Smooth muscle cell (in vitro differentiated cells): ENCODE results near the gene DUS2. TPM values are rescaled to one million over a fixed set of nuclear protein-coding genes. Genes with fewer than 3 reads are reported as not detected.
"Not testable (repeated sequence)": the region's sequence is repeated elsewhere in the genome, so short reads cannot be mapped to it uniquely, and the experiment has no call there.

Source experiments
- DNase-seq: peaks from one replicate; lab custom pipeline; 2025; ENCODE audit not compliant: unreplicated experiment; lab: John Stamatoyannopoulos, UW
- H2AFZ ChIP-seq: fragments of 200-600 bp; sonication (generic); 2 replicates; pipeline ENCODE4 v1.6.0; 2016; ENCODE audit warnings: antibody characterized with exemption, low read depth, mild to moderate bottlenecking
- H3F3A ChIP-seq: fragments of 200-600 bp; sonication (generic); 2 replicates; pipeline ENCODE4 v1.6.0; 2017; ENCODE audit warnings: antibody characterized with exemption, low read depth
- H3K27ac ChIP-seq: fragments of 200-600 bp; sonication (generic); 2 replicates; pipeline ENCODE4 v1.5.1; 2016; ENCODE audit warnings: low read depth, mild to moderate bottlenecking
- H3K27me3 ChIP-seq: fragments of 200-600 bp; sonication (generic); 2 replicates; pipeline ENCODE4 v1.6.1; 2016; ENCODE audit warnings: low read depth, mild to moderate bottlenecking
- H3K36me3 ChIP-seq: fragments of 200-600 bp; sonication (generic); 2 replicates; pipeline ENCODE4 v1.5.1; 2016; ENCODE audit warnings: low read depth
- H3K4me1 ChIP-seq: fragments of 200-600 bp; sonication (generic); 2 replicates; pipeline ENCODE4 v1.5.1; 2016; ENCODE audit warnings: low read depth
- H3K4me2 ChIP-seq: fragments of 200-600 bp; sonication (generic); 2 replicates; pipeline ENCODE4 v1.6.0; 2016; ENCODE audit warnings: mild to moderate bottlenecking
- H3K4me3 ChIP-seq: fragments of 200-600 bp; sonication (generic); 2 replicates; pipeline ENCODE4 v1.5.1; 2016; ENCODE audit warnings: mild to moderate bottlenecking
- H3K79me2 ChIP-seq: fragments of 200-600 bp; sonication (generic); 2 replicates; pipeline ENCODE4 v1.6.0; 2016; ENCODE audit warnings: low read depth, mild to moderate bottlenecking
- H3K9ac ChIP-seq: fragments of 200-600 bp; sonication (generic); 2 replicates; pipeline ENCODE4 v1.6.0; 2016; ENCODE audit warnings: low read depth
- H3K9me3 ChIP-seq: fragments of 200-600 bp; sonication (generic); replicated peaks from 2 replicates; pipeline ENCODE4 v1.5.1; 2016; ENCODE audit warnings: low read depth
- H4K20me1 ChIP-seq: fragments of 200-600 bp; sonication (generic); 2 replicates; pipeline ENCODE4 v1.6.0; 2016; ENCODE audit warnings: low read depth
- WGBS: methylation state at CpG from one replicate; pipeline ENCODE4 v1.1.7; 2016; ENCODE audit warnings: low lambda C conversion rate; 5-methylcytosine and 5-hydroxymethylcytosine counted together
- polyA plus RNA-seq: library from polyadenylated mRNA; unstranded; fragments of >200 nt; fragmentation: Nextera tagmentation; extraction: Ambion mirVana; gene quantifications from 2 replicates; pipeline ENCODE4 v1.2.1, GENCODE V29; 2016
- total RNA-seq: library from RNA; depleted of rRNA; stranded (reverse); fragments of >200 nt; gene quantifications from 2 replicates; pipeline ENCODE4 v1.2.3, GENCODE V29; 2014
- TF ChIP-seq, protein P1 (sequence below): fragments of 200-600 bp; sonication (generic); IDR thresholded peaks from 2 replicates; pipeline ENCODE4 v1.5.1; 2017; ENCODE audit warnings: borderline replicate concordance, mild to moderate bottlenecking, antibody characterized with exemption; ENCODE audit not compliant: insufficient read depth, poor library complexity, severe bottlenecking

Gene DUS2
- total and polyA plus RNA-seq, 2 experiments from 2014 or later: 12.1 to 23.5 TPM

GRCh38 chr16:68109156-68109555 lies 86.1 kb downstream of the DUS2 start:
- not testable (repeated sequence) for H3K4me3 ChIP-seq, H3K9me3 ChIP-seq, H3K9ac ChIP-seq, H3F3A ChIP-seq, H3K27ac ChIP-seq, DNase-seq, H2AFZ ChIP-seq, H3K27me3 ChIP-seq, H3K4me1 ChIP-seq, H3K4me2 ChIP-seq, H3K36me3 ChIP-seq
- H3K79me2 ChIP-seq: peaks cover 88% of the 10 kb centered on the region
- peaks cover 26% of the 10 kb centered on the region for H4K20me1 ChIP-seq
- WGBS: 99% methylated on average over 5 of the region's 5 CpGs

DNA sequence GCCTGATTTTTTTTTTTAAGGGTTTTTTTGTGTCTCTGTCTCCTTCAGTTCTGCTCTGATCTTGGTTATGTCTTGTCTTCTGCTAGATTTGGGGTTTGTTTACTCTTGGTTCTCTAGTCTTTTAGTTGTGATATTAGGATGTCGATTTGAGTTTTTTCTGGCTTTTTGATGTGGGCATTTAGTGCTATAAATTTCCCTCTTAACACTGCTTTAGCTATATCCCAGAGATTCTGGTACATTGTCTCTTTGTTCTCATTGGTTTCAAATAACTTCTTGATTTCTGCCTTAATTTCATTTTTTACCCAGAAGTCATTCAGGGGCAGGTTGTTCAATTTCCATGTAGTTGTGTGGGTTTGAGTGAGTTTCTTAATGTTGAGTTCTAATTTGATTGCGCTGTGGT lies 87.5 kb downstream of the DUS2 start:
- H3K27ac ChIP-seq, H3K9ac ChIP-seq, H3K9me3 ChIP-seq, H3K36me3 ChIP-seq, H2AFZ ChIP-seq, H3K27me3 ChIP-seq, H3F3A ChIP-seq, H3K4me2 ChIP-seq, H3K4me1 ChIP-seq, H3K4me3 ChIP-seq, DNase-seq: not testable (repeated sequence)
- peaks cover 79% of the 10 kb centered on the region for H3K79me2 ChIP-seq
- peaks cover 37% of the 10 kb centered on the region for H4K20me1 ChIP-seq
- 100% methylated on average over 2 of the region's 2 CpGs for WGBS

GRCh38 chr16:68111379-68111778 lies 88.3 kb downstream of the DUS2 start:
- peaks cover 40% of the 10 kb centered on the region for H4K20me1 ChIP-seq
- no peaks in the 10 kb centered on the region for H3K36me3 ChIP-seq
- no peak overlapping the region for H3K4me2 ChIP-seq
- no peak overlapping the region for H3K4me3 ChIP-seq
- H3K27ac ChIP-seq: no peak overlapping the region
- peaks cover 78% of the 10 kb centered on the region for H3K79me2 ChIP-seq
- DNase-seq: no peak
- TF ChIP-seq, protein P1, sequence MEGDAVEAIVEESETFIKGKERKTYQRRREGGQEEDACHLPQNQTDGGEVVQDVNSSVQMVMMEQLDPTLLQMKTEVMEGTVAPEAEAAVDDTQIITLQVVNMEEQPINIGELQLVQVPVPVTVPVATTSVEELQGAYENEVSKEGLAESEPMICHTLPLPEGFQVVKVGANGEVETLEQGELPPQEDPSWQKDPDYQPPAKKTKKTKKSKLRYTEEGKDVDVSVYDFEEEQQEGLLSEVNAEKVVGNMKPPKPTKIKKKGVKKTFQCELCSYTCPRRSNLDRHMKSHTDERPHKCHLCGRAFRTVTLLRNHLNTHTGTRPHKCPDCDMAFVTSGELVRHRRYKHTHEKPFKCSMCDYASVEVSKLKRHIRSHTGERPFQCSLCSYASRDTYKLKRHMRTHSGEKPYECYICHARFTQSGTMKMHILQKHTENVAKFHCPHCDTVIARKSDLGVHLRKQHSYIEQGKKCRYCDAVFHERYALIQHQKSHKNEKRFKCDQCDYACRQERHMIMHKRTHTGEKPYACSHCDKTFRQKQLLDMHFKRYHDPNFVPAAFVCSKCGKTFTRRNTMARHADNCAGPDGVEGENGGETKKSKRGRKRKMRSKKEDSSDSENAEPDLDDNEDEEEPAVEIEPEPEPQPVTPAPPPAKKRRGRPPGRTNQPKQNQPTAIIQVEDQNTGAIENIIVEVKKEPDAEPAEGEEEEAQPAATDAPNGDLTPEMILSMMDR: no peak
- 85% methylated on average over 2 of the region's 2 CpGs for WGBS
- no peaks in the 10 kb centered on the region for H3K4me1 ChIP-seq
- no peaks in the 10 kb centered on the region for H3K27me3 ChIP-seq
- H3K9me3 ChIP-seq: no peaks in the 10 kb centered on the region
- H2AFZ ChIP-seq: no peak overlapping the region
- H3F3A ChIP-seq: no peaks in the 10 kb centered on the region
- H3K9ac ChIP-seq: no peak overlapping the region

DNA sequence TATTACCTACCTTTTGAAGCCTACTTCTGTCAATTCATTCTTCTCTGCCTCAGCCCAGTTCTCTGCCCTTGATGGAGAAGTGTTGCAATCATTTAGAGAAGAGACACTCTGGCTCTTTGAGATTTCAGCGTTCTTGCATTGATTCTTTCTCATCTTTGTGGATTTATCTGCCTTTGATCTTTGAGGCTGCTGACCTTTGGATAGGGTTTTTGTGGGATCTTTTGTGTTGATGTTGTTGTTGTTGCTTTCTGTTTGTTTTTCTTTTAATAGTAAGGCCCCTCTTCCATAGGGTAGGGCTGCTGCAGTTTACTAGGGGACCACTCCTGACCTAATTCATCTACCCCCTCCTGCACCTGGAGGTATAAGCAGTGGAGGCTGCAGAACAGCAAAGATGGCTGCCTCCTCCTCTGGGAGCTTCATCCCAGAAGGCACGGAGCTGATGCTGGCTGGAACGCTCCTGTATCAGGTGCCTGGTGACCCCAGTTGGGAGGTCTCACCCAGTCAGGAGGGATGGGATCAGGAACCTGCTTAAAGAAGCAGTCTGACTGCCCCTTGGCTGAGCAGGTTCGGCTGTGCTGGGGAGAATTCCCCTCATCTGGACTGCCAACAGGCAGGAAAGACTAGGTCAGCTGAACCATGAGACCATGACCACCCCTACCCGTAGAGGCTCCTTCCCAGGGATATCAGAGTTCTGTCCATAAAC lies 90.1 kb downstream of the DUS2 start:
- H3K4me1 ChIP-seq: no peaks in the 10 kb centered on the region
- TF ChIP-seq, protein P1: no peak
- no peak overlapping the region for H2AFZ ChIP-seq
- H3K9me3 ChIP-seq: no peaks in the 10 kb centered on the region
- peaks cover 55% of the 10 kb centered on the region for H4K20me1 ChIP-seq
- H3K9ac ChIP-seq: no peak overlapping the region
- 94% methylated on average over 5 of the region's 5 CpGs for WGBS
- no peaks in the 10 kb centered on the region for H3K36me3 ChIP-seq
- no peak overlapping the region for H3K4me3 ChIP-seq
- H3K27me3 ChIP-seq: no peaks in the 10 kb centered on the region
- peaks cover 78% of the 10 kb centered on the region for H3K79me2 ChIP-seq
- H3K4me2 ChIP-seq: no peak overlapping the region
- no peak for DNase-seq
- no peak overlapping the region for H3K27ac ChIP-seq
- no peaks in the 10 kb centered on the region for H3F3A ChIP-seq
